ENCODE measurements around the gene PTPRCAP. TPM values are rescaled to one million over a fixed set of nuclear protein-coding genes. Genes with fewer than 3 reads are reported as not detected.

Gene PTPRCAP
- total and polyA plus RNA-seq, 9 of the 15 experiments (the other 6 are each of a cell fraction or from before 2014, with no cell fraction given): 0.22 to 2.0 (median 1.1) TPM; not detected in 4

DNA sequence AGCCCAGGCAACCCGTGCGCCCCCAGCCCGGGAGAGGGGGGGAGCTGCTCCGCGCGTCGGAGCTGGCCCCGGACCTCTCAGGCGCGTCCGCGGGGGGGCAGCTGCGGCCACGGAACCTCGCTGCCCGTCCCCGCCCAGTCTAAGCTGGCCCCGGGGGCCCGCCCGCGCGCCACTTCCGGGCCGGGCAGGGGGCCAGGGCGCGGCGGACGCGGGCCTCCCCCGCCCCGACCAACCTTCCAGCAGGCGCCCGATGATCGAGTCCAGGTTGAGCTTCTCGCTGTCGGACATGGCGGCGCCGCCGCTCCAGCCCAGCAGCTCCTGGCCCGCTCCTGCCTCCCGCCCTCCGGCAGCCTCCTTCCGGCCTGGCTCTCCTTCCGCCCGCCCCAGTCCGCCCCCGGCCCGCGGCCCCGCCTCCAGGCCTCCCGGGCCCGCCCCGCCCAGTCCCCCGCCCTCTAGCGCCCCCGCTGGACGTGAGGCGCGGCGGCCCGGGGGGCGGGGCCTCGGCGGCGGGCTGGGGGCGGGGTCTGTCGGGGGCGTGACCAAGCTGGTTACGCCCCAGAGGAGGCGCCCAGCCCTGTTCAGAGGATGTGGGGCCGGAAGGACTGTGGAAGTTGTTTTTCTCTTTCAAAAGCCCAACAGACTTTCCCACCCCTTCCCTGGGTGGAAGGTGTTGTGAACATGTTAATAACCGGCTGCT lies 35.8 kb downstream of the PTPRCAP start, which contains the start of gene PPP1CA (continued):
- TF ChIP-seq MCM2 (IDR thresholded peaks at IDR 0.05; ENCODE audit: low read depth) (no peak), EZH2 (IDR thresholded peaks at IDR 0.05; ENCODE audit: borderline replicate concordance, low read depth, low read length) (no peak), ZNF57 (CRISPR knock-in tag; IDR thresholded peaks at IDR 0.05) (no peak), SAFB2 (IDR thresholded peaks at IDR 0.05; ENCODE audit: borderline replicate concordance, low read depth, low read length, severe bottlenecking) (no peak), FOXK2 (conservative IDR thresholded peaks at IDR 0.05 in 1 of 2, IDR thresholded peaks at IDR 0.05 in 1 of 2; ENCODE audit: low read depth in 2 of 2) (0 out of 4 replicates have a peak, but pooled peaks of 1 of the 2 experiments have one; percentile 11), BACH1 (tag; IDR thresholded peaks at IDR 0.05) (no peak), TAL1 (IDR thresholded peaks at IDR 0.05) (no peak), CHCHD3 (CRISPR knock-in tag; IDR thresholded peaks at IDR 0.05) (no peak), GATAD2B (IDR thresholded peaks at IDR 0.05; ENCODE audit: borderline replicate concordance) (peak; percentile 90)
- TF ChIP-seq, protein P1, sequence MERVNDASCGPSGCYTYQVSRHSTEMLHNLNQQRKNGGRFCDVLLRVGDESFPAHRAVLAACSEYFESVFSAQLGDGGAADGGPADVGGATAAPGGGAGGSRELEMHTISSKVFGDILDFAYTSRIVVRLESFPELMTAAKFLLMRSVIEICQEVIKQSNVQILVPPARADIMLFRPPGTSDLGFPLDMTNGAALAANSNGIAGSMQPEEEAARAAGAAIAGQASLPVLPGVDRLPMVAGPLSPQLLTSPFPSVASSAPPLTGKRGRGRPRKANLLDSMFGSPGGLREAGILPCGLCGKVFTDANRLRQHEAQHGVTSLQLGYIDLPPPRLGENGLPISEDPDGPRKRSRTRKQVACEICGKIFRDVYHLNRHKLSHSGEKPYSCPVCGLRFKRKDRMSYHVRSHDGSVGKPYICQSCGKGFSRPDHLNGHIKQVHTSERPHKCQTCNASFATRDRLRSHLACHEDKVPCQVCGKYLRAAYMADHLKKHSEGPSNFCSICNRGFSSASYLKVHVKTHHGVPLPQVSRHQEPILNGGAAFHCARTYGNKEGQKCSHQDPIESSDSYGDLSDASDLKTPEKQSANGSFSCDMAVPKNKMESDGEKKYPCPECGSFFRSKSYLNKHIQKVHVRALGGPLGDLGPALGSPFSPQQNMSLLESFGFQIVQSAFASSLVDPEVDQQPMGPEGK (CRISPR knock-in tag; IDR thresholded peaks at IDR 0.05; ENCODE audit: borderline replicate concordance): no peak
- TF ChIP-seq, protein P2, sequence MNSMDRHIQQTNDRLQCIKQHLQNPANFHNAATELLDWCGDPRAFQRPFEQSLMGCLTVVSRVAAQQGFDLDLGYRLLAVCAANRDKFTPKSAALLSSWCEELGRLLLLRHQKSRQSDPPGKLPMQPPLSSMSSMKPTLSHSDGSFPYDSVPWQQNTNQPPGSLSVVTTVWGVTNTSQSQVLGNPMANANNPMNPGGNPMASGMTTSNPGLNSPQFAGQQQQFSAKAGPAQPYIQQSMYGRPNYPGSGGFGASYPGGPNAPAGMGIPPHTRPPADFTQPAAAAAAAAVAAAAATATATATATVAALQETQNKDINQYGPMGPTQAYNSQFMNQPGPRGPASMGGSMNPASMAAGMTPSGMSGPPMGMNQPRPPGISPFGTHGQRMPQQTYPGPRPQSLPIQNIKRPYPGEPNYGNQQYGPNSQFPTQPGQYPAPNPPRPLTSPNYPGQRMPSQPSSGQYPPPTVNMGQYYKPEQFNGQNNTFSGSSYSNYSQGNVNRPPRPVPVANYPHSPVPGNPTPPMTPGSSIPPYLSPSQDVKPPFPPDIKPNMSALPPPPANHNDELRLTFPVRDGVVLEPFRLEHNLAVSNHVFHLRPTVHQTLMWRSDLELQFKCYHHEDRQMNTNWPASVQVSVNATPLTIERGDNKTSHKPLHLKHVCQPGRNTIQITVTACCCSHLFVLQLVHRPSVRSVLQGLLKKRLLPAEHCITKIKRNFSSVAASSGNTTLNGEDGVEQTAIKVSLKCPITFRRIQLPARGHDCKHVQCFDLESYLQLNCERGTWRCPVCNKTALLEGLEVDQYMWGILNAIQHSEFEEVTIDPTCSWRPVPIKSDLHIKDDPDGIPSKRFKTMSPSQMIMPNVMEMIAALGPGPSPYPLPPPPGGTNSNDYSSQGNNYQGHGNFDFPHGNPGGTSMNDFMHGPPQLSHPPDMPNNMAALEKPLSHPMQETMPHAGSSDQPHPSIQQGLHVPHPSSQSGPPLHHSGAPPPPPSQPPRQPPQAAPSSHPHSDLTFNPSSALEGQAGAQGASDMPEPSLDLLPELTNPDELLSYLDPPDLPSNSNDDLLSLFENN (IDR thresholded peaks at IDR 0.05; ENCODE audit: low read depth in 2 of 2, low read length in 2 of 2): peak in 1 of 2 experiments; percentile 46; a peak in 1 of 4 replicates
- TF ChIP-seq, protein P3, sequence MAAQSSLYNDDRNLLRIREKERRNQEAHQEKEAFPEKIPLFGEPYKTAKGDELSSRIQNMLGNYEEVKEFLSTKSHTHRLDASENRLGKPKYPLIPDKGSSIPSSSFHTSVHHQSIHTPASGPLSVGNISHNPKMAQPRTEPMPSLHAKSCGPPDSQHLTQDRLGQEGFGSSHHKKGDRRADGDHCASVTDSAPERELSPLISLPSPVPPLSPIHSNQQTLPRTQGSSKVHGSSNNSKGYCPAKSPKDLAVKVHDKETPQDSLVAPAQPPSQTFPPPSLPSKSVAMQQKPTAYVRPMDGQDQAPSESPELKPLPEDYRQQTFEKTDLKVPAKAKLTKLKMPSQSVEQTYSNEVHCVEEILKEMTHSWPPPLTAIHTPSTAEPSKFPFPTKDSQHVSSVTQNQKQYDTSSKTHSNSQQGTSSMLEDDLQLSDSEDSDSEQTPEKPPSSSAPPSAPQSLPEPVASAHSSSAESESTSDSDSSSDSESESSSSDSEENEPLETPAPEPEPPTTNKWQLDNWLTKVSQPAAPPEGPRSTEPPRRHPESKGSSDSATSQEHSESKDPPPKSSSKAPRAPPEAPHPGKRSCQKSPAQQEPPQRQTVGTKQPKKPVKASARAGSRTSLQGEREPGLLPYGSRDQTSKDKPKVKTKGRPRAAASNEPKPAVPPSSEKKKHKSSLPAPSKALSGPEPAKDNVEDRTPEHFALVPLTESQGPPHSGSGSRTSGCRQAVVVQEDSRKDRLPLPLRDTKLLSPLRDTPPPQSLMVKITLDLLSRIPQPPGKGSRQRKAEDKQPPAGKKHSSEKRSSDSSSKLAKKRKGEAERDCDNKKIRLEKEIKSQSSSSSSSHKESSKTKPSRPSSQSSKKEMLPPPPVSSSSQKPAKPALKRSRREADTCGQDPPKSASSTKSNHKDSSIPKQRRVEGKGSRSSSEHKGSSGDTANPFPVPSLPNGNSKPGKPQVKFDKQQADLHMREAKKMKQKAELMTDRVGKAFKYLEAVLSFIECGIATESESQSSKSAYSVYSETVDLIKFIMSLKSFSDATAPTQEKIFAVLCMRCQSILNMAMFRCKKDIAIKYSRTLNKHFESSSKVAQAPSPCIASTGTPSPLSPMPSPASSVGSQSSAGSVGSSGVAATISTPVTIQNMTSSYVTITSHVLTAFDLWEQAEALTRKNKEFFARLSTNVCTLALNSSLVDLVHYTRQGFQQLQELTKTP (IDR thresholded peaks at IDR 0.05; ENCODE audit: low read depth in 1 of 2, partially characterized antibody in 2 of 2): no peak
- TF ChIP-seq, protein P4, sequence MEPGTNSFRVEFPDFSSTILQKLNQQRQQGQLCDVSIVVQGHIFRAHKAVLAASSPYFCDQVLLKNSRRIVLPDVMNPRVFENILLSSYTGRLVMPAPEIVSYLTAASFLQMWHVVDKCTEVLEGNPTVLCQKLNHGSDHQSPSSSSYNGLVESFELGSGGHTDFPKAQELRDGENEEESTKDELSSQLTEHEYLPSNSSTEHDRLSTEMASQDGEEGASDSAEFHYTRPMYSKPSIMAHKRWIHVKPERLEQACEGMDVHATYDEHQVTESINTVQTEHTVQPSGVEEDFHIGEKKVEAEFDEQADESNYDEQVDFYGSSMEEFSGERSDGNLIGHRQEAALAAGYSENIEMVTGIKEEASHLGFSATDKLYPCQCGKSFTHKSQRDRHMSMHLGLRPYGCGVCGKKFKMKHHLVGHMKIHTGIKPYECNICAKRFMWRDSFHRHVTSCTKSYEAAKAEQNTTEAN (CRISPR knock-in tag; IDR thresholded peaks at IDR 0.05): no peak
- TF ChIP-seq, protein P5, sequence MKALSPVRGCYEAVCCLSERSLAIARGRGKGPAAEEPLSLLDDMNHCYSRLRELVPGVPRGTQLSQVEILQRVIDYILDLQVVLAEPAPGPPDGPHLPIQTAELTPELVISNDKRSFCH (CRISPR knock-in tag; IDR thresholded peaks at IDR 0.05): no peak
- TF ChIP-seq, protein P5 (tag; IDR thresholded peaks at IDR 0.05): peak; percentile 46; the same call in 1 of the 2 replicates
